ENCODE results near the gene FAM78A.

DNA sequence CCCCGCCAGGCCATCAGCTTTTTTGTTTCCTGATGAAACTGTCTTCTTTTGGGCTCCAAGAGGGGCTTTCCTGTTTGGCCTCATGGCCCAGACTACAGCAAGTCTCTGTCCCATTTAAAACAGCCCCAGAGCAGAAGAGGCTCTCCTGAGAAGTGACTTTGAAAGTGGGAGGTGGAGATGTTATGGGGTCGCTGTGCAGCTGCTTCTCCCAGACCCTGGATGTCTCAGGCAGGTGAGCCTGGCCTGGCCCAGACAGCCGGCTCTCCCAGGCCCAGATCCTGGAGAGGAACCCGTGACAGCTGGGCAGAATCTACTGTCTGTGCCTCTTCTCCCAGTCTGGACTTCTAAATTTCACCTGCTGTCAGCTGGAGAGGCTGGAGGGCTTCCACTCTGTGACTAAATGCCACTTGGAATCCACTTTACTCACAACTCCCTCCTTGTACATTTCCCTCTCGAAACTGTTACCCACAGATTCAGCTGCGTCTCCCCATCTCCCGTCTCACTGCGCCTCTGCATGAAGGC, 20.6 kb downstream of the FAM78A start:
- TF ChIP-seq, protein P1, sequence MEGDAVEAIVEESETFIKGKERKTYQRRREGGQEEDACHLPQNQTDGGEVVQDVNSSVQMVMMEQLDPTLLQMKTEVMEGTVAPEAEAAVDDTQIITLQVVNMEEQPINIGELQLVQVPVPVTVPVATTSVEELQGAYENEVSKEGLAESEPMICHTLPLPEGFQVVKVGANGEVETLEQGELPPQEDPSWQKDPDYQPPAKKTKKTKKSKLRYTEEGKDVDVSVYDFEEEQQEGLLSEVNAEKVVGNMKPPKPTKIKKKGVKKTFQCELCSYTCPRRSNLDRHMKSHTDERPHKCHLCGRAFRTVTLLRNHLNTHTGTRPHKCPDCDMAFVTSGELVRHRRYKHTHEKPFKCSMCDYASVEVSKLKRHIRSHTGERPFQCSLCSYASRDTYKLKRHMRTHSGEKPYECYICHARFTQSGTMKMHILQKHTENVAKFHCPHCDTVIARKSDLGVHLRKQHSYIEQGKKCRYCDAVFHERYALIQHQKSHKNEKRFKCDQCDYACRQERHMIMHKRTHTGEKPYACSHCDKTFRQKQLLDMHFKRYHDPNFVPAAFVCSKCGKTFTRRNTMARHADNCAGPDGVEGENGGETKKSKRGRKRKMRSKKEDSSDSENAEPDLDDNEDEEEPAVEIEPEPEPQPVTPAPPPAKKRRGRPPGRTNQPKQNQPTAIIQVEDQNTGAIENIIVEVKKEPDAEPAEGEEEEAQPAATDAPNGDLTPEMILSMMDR (IDR thresholded peaks at IDR 0.05; ENCODE audit: low read depth, low read length), result no peak
- TF ChIP-seq EZH2phosphoT487 (IDR thresholded peaks at IDR 0.05; ENCODE audit: low read depth), result no peak

All from OCI-LY3 (cell line).